Measurements from ENCODE around the gene ME3. TPM values are rescaled to one million over a fixed set of nuclear protein-coding genes. Genes with fewer than 3 reads are reported as not detected.

ME3 gene
- total RNA-seq, 2 donors from 2014 or later = 13.8 to 20.3 TPM

DNA sequence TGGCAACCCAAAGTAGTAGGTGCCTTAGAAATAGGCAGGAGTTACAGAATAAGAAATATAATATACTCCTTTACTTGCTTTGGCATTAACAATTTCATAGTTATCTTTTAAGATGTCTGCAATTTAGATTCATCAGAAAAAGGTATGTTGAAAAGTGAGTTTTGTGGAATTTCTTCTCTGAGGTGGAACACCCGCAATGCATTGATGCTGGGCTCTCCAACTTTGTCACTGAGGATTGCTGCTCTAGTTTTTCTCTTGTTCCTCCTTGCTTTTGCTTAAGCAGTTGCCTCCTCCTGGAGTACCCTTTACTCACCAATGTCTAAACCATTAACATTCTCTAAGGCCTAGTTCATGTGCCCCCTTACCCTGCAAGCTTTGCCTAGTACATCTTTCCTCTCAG, 14.1 kb upstream of the ME3 start:
- no peak overlapping the region for H3K27ac ChIP-seq
- no peaks in the 10 kb centered on the region for H3K4me1 ChIP-seq
- intact Hi-C loops (cut with DNase I) = no loop called here
- no peaks in the 10 kb centered on the region for H3K36me3 ChIP-seq
- no peaks in the 10 kb centered on the region for H3K9me3 ChIP-seq
- no peak overlapping the region for H3K9ac ChIP-seq (ENCODE audit: low read depth in 2 of 2, low read length in 2 of 2)
- no peak for DNase-seq
- no peak overlapping the region for H3K4me3 ChIP-seq
- no peaks in the 10 kb centered on the region for H3K27me3 ChIP-seq
- TF ChIP-seq CTCF (IDR thresholded peaks at IDR 0.05) = no peak

DNA sequence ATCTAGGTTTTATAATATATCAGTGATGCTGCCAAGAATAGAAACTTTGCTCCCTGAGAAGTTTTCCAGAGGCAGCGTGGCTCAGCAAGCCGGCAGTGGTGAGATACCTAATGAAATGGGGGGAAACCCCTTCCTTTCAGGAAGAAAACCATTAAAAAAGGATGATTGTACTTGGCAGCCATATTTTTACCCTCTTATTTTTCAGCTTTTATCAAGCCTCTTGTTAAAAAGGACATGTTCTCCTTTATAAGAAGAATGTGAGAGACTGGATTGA, 9.0 kb upstream of the ME3 start:
- DNase-seq = no peak
- no peaks in the 10 kb centered on the region for H3K9me3 ChIP-seq
- TF ChIP-seq CTCF (IDR thresholded peaks at IDR 0.05) = no peak
- no peaks in the 10 kb centered on the region for H3K4me1 ChIP-seq
- no peaks in the 10 kb centered on the region for H3K27me3 ChIP-seq
- no peak overlapping the region for H3K4me3 ChIP-seq
- H3K36me3 ChIP-seq = no peaks in the 10 kb centered on the region
- H3K9ac ChIP-seq (ENCODE audit: low read depth in 2 of 2, low read length in 2 of 2) = no peak overlapping the region
- intact Hi-C loops (cut with DNase I) = no loop called here
- H3K27ac ChIP-seq = no peak overlapping the region

GRCh38 chr11:86680716-86681482, 8.5 kb upstream of the ME3 start:
- intact Hi-C loops (cut with DNase I) = no loop called here
- H3K36me3 ChIP-seq = no peaks in the 10 kb centered on the region
- no peaks in the 10 kb centered on the region for H3K27me3 ChIP-seq
- DNase-seq = no peak
- TF ChIP-seq CTCF (IDR thresholded peaks at IDR 0.05) = no peak
- no peaks in the 10 kb centered on the region for H3K9me3 ChIP-seq
- H3K4me1 ChIP-seq = no peaks in the 10 kb centered on the region
- no peak overlapping the region for H3K4me3 ChIP-seq
- no peak overlapping the region for H3K9ac ChIP-seq (ENCODE audit: low read depth in 2 of 2, low read length in 2 of 2)
- no peak overlapping the region for H3K27ac ChIP-seq

GRCh38 chr11:86678823-86679222, 6.4 kb upstream of the ME3 start:
- Histone ChIP-seq H3K27ac (no peak overlapping the region), H3K27me3 (no peaks in the 10 kb centered on the region), H3K4me3 (no peak overlapping the region), H3K4me1 (peaks cover 10% of the 10 kb centered on the region), H3K9me3 (no peaks in the 10 kb centered on the region), H3K36me3 (no peaks in the 10 kb centered on the region), H3K9ac (ENCODE audit: low read depth in 2 of 2, low read length in 2 of 2) (no peak overlapping the region)
- intact Hi-C loops (cut with DNase I) = no loop called here
- no peak for DNase-seq
- no peak for TF ChIP-seq CTCF (IDR thresholded peaks at IDR 0.05)

DNA sequence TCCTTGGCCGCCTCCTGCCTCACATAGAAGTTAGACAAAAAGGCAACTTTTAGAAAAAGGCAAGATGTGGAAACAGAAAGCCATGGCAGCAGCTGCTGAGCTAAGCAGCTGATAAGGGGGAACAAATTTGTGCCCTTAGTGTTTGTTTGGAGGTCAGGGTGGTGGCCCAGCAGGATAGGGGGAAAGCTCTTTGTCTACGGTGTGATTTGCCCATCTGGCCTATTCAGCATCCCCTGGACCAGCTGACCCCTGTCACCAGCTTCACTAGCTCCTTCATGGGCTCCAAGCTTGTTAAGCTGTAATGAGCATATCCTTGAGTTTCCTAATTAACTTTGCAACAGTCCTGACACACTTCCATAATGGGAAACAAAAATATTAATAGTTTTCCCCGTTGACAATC, 5.9 kb upstream of the ME3 start:
- Histone ChIP-seq H3K36me3 (no peaks in the 10 kb centered on the region), H3K27me3 (no peaks in the 10 kb centered on the region), H3K9ac (ENCODE audit: low read depth in 2 of 2, low read length in 2 of 2) (no peak overlapping the region), H3K4me1 (peaks cover 10% of the 10 kb centered on the region), H3K4me3 (no peak overlapping the region), H3K27ac (no peak overlapping the region), H3K9me3 (no peaks in the 10 kb centered on the region)
- no peak for TF ChIP-seq CTCF (IDR thresholded peaks at IDR 0.05)
- DNase-seq = no peak
- intact Hi-C loops (cut with DNase I) = no loop called here

Measured in colonic mucosa (tissue), 4 donors.